DND-41 (cell line): ENCODE data around the gene PRSS16.

Experiments used
- ATAC-seq: fragments of 200-7000 bp; cut with Tn5 transposase; 3 replicates; pipeline ENCODE4 v1.9.1; 2021; ENCODE audit warnings: low read depth; ENCODE audit not compliant: insufficient read depth
- DNase-seq: peaks from one replicate; pipeline ENCODE4 v3.0.0-alpha.2; 2020
- H2AFZ ChIP-seq: 2 replicates; pipeline ENCODE4 v1.6.0; 2012; ENCODE audit warnings: low read depth, low read length
- H3K27ac ChIP-seq: 2 replicates; pipeline ENCODE4 v1.5.1; 2012; ENCODE audit warnings: low read length, inconsistent platforms
- H3K27me3 ChIP-seq: fragments of 200-600 bp; sonication (generic); 2 replicates; pipeline ENCODE4 v1.6.0; 2012; ENCODE audit warnings: low read length, mild to moderate bottlenecking, inconsistent platforms; ENCODE audit not compliant: insufficient read depth, poor library complexity
- H3K36me3 ChIP-seq: 2 replicates; pipeline ENCODE4 v1.5.1; 2012; ENCODE audit warnings: low read length, inconsistent platforms; ENCODE audit not compliant: insufficient read depth
- H3K4me1 ChIP-seq: 2 replicates; pipeline ENCODE4 v1.5.1; 2012; ENCODE audit warnings: mild to moderate bottlenecking, low read length; ENCODE audit not compliant: insufficient read depth
- H3K4me2 ChIP-seq: 2 replicates; pipeline ENCODE4 v1.6.0; 2012; ENCODE audit warnings: mild to moderate bottlenecking, moderate library complexity, low read length, inconsistent platforms; ENCODE audit not compliant: insufficient read depth
- H3K4me3 ChIP-seq, 2 experiments: fragments of 200-600 bp in 1 of 2; shearing (Covaris generic) in 1 of 2; 2 replicates each; pipeline ENCODE4 v1.5.1; 2012 to 2016; ENCODE audit warnings: inconsistent platforms in 2 of 2, low read length in 2 of 2, mild to moderate bottlenecking in 2 of 2, low read depth in 1 of 2, moderate library complexity in 1 of 2
- H3K79me2 ChIP-seq: 2 replicates; pipeline ENCODE4 v1.6.0; 2012; ENCODE audit warnings: low read length, inconsistent platforms; ENCODE audit not compliant: insufficient read depth
- H3K9ac ChIP-seq: 2 replicates; pipeline ENCODE4 v1.6.0; 2012; ENCODE audit warnings: low read depth, mild to moderate bottlenecking, inconsistent platforms, low read length, moderate library complexity
- H3K9me3 ChIP-seq: 2 replicates; pipeline ENCODE4 v1.5.1; 2012; ENCODE audit warnings: low read length, moderate library complexity, mild to moderate bottlenecking, inconsistent platforms; ENCODE audit not compliant: insufficient read depth, severe bottlenecking
- H4K20me1 ChIP-seq: 2 replicates; pipeline ENCODE4 v1.6.0; 2012; ENCODE audit warnings: low read length; ENCODE audit not compliant: insufficient read depth
- CTCF ChIP-seq: IDR thresholded peaks from 2 replicates; pipeline ENCODE4 v1.5.1; 2012; ENCODE audit warnings: borderline replicate concordance, low read length, moderate library complexity, mild to moderate bottlenecking; ENCODE audit not compliant: poor library complexity, severe bottlenecking; ENCODE audit errors: extremely low read depth
- EZH2 ChIP-seq: IDR thresholded peaks from 3 replicates; pipeline ENCODE4 v1.6.1; 2012; ENCODE audit warnings: borderline replicate concordance, low read depth, mild to moderate bottlenecking, moderate library complexity, low read length, inconsistent platforms; ENCODE audit not compliant: severe bottlenecking

The PRSS16 gene

GRCh38 chr6:27273783-27274182 is 26.3 kb downstream of the PRSS16 start:
- Histone ChIP-seq H3K36me3 (no peaks in the 10 kb centered on the region), H3K27me3 (no peaks in the 10 kb centered on the region), H3K79me2 (no peaks in the 10 kb centered on the region), H4K20me1 (no peaks in the 10 kb centered on the region), H3K4me3 (no peak overlapping the region), H3K9ac (no peak overlapping the region), H3K4me1 (no peaks in the 10 kb centered on the region), H3K27ac (no peak overlapping the region), H2AFZ (no peak overlapping the region), H3K9me3 (no peaks in the 10 kb centered on the region), H3K4me2 (no peak overlapping the region)
- ATAC-seq (no peak), DNase-seq (no peak)
- no peak for TF ChIP-seq EZH2
- no peak for TF ChIP-seq CTCF

GRCh38 chr6:27275025-27275956 is 27.8 kb downstream of the PRSS16 start:
- no peak for TF ChIP-seq CTCF
- no peak for TF ChIP-seq EZH2
- Histone ChIP-seq H3K27me3 (no peaks in the 10 kb centered on the region), H3K36me3 (no peaks in the 10 kb centered on the region), H3K79me2 (no peaks in the 10 kb centered on the region), H3K4me2 (no peak overlapping the region), H4K20me1 (no peaks in the 10 kb centered on the region), H2AFZ (no peak overlapping the region), H3K27ac (no peak overlapping the region), H3K4me1 (no peaks in the 10 kb centered on the region), H3K4me3 (no peak overlapping the region), H3K9ac (no peak overlapping the region), H3K9me3 (no peaks in the 10 kb centered on the region)
- ATAC-seq (no peak), DNase-seq (no peak)

- no peak overlapping the region for H3K9ac ChIP-seq
- no peak overlapping the region for H3K4me2 ChIP-seq
- H2AFZ ChIP-seq: no peak overlapping the region
- DNase-seq: no peak
- no peaks in the 10 kb centered on the region for H3K4me1 ChIP-seq
- no peaks in the 10 kb centered on the region for H3K9me3 ChIP-seq
- H3K4me3 ChIP-seq: no peak overlapping the region
- H3K27me3 ChIP-seq: no peaks in the 10 kb centered on the region
- ATAC-seq: no peak
- H3K36me3 ChIP-seq: no peaks in the 10 kb centered on the region
- H3K79me2 ChIP-seq: no peaks in the 10 kb centered on the region
- no peaks in the 10 kb centered on the region for H4K20me1 ChIP-seq
- H3K27ac ChIP-seq: no peak overlapping the region
- TF ChIP-seq CTCF (no peak), EZH2 (no peak)
Observed at GRCh38 chr6:27279513-27280063, 32.1 kb downstream of the PRSS16 start.
